ENCODE results near the gene MRTFB. TPM values are rescaled to one million over a fixed set of nuclear protein-coding genes. Genes with fewer than 3 reads are reported as not detected.

The MRTFB gene
- total RNA-seq, 1 experiment from 2014 or later, result 29.5 TPM

DNA sequence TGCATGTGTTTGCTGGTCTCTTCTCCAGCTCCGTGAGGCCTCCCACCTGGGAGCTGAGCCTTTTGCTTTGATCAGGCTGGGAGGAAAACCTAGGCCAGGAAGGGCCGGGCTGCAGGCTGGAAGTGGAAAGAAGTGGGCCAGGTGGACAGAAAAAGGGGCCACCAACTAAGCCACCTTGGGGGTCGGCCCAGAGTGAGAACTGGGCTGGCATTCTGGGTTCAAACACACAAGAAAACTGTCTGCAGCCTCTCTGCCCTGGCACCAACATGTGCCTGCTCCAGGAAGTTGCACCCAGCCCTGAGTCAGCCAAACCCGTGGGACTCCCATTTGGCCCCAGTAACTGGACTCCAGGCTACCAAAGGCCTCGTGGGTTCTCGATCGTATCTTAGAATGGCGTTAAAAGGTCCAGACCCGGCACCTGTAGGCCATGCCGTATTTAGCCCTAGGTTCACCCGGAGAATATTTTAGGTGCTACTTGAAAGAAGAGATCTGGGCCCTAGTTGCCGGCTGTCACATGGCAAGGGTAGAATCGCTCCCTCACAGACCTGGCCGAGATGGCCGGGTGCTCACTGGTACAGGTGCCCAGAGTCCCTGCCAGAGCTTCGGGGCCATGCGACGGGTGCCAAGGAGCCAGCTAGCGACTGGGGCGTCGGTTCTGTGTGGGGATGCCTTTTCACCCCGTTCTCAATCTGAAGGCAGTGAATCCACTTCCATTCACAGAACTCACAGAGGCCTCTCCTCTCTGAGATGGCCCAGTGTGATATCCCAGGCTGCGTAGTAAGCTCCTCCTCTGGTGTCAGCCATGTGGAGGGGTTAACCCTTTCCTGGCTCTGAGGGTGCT lies 236.6 kb downstream of the MRTFB start:
- H3K4me3 ChIP-seq (ENCODE audit: low read depth, low read length), result no peak overlapping the region
- Mint-ChIP-seq H3K4me3 (ENCODE audit: unreplicated experiment) (no peak overlapping the region), H3K4me1 (ENCODE audit: low read depth, unreplicated experiment) (peaks cover 10% of the 10 kb centered on the region), H3K27ac (ENCODE audit: unreplicated experiment) (no peak overlapping the region), H3K36me3 (ENCODE audit: insufficient read depth, unreplicated experiment) (peaks cover 11% of the 10 kb centered on the region), H3K9me3 (ENCODE audit: unreplicated experiment) (no peaks in the 10 kb centered on the region), H3K27me3 (ENCODE audit: insufficient read depth, unreplicated experiment) (no peaks in the 10 kb centered on the region)
- H3K36me3 ChIP-seq (ENCODE audit: control insufficient read depth, insufficient read depth, low read length), result no peaks in the 10 kb centered on the region
- ChIA-PET CTCF (no interaction called here), POLR2A (no interaction called here)
- intact Hi-C loops (cut with micrococcal nuclease; ENCODE audit: unreplicated experiment), result no loop called here
- no peak for DNase-seq
- no peaks in the 10 kb centered on the region for H3K9me3 ChIP-seq
- peaks cover 19% of the 10 kb centered on the region for H3K4me1 ChIP-seq
- no peak for TF ChIP-seq CTCF (IDR thresholded peaks at IDR 0.05; ENCODE audit: insufficient read depth in 1 of 2, low read depth in 1 of 2, low read length in 1 of 2, severe bottlenecking in 1 of 2, unreplicated experiment in 1 of 2)
- BruUV-seq (replicated peaks), result no TSS peak
- H3K27me3 ChIP-seq (replicated peaks; ENCODE audit: control insufficient read depth, insufficient read depth, low read length), result no peaks in the 10 kb centered on the region

- Mint-ChIP-seq H3K27ac (ENCODE audit: unreplicated experiment) (no peak overlapping the region), H3K36me3 (ENCODE audit: insufficient read depth, unreplicated experiment) (peaks cover 11% of the 10 kb centered on the region), H3K27me3 (ENCODE audit: insufficient read depth, unreplicated experiment) (no peaks in the 10 kb centered on the region), H3K4me3 (ENCODE audit: unreplicated experiment) (no peak overlapping the region), H3K4me1 (ENCODE audit: low read depth, unreplicated experiment) (peaks cover 10% of the 10 kb centered on the region), H3K9me3 (ENCODE audit: unreplicated experiment) (no peaks in the 10 kb centered on the region)
- H3K4me3 ChIP-seq (ENCODE audit: low read depth, low read length), result no peak overlapping the region
- ChIA-PET POLR2A (no interaction called here), CTCF (interaction anchor here (0.5 to 0.8 kb wide), 2 partner anchors 14 to 389 kb away, joined by 3 read pairs; no protein-coding TSS in a partner anchor)
- H3K4me1 ChIP-seq, result peaks cover 19% of the 10 kb centered on the region
- DNase-seq, result no peak
- H3K27me3 ChIP-seq (replicated peaks; ENCODE audit: control insufficient read depth, insufficient read depth, low read length), result no peaks in the 10 kb centered on the region
- no TSS peak for BruUV-seq (replicated peaks)
- TF ChIP-seq CTCF (IDR thresholded peaks at IDR 0.05; ENCODE audit: insufficient read depth in 1 of 2, low read depth in 1 of 2, low read length in 1 of 2, severe bottlenecking in 1 of 2, unreplicated experiment in 1 of 2), result no peak
- H3K9me3 ChIP-seq, result no peaks in the 10 kb centered on the region
- no peaks in the 10 kb centered on the region for H3K36me3 ChIP-seq (ENCODE audit: control insufficient read depth, insufficient read depth, low read length)
- intact Hi-C loops (cut with micrococcal nuclease; ENCODE audit: unreplicated experiment), result no loop called here
These were observed 237.2 kb downstream of the MRTFB start for GRCh38 chr16:14308368-14308723.

- Mint-ChIP-seq H3K27ac (ENCODE audit: unreplicated experiment) (peak overlapping the region; percentile 76), H3K4me1 (ENCODE audit: low read depth, unreplicated experiment) (peaks cover 10% of the 10 kb centered on the region), H3K4me3 (ENCODE audit: unreplicated experiment) (peak overlapping the region; percentile 12), H3K36me3 (ENCODE audit: insufficient read depth, unreplicated experiment) (peaks cover 11% of the 10 kb centered on the region), H3K9me3 (ENCODE audit: unreplicated experiment) (no peaks in the 10 kb centered on the region), H3K27me3 (ENCODE audit: insufficient read depth, unreplicated experiment) (no peaks in the 10 kb centered on the region)
- ChIA-PET POLR2A (no interaction called here), CTCF (interaction anchor here (0.5 to 0.8 kb wide), 2 partner anchors 13 to 390 kb away, joined by 3 read pairs; no protein-coding TSS in a partner anchor)
- Histone ChIP-seq H3K4me1 (peaks cover 16% of the 10 kb centered on the region), H3K36me3 (ENCODE audit: control insufficient read depth, insufficient read depth, low read length) (no peaks in the 10 kb centered on the region), H3K9me3 (no peaks in the 10 kb centered on the region), H3K27me3 (replicated peaks; ENCODE audit: control insufficient read depth, insufficient read depth, low read length) (no peaks in the 10 kb centered on the region), H3K4me3 (ENCODE audit: low read depth, low read length) (no peak overlapping the region)
- DNase-seq, result peak; percentile 39 to 61
- intact Hi-C loops (cut with micrococcal nuclease; ENCODE audit: unreplicated experiment), result no loop called here
- BruUV-seq (replicated peaks), result no TSS peak
- TF ChIP-seq CTCF (IDR thresholded peaks at IDR 0.05; ENCODE audit: insufficient read depth in 1 of 2, low read depth in 1 of 2, low read length in 1 of 2, severe bottlenecking in 1 of 2, unreplicated experiment in 1 of 2), result no peak
These were observed 238.1 kb downstream of the MRTFB start for GRCh38 chr16:14309001-14309886.
